Skin epidermis (tissue), 12 donors: ENCODE measurements around the gene KIAA1217.

Experiments used
- H3K27ac ChIP-seq, 21 experiments: fragments of 200-600 bp; sonication (generic) in 11 of 21; one replicate each; pipeline ENCODE4 v1.5.0; 2020; ENCODE audit warnings: mild to moderate bottlenecking in 3 of 21, inconsistent platforms in 2 of 21, moderate library complexity in 2 of 21
- H3K4me3 ChIP-seq, 7 experiments: fragments of 200-600 bp; sonication (generic) in 2 of 7; one replicate each; pipeline ENCODE4 v1.5.0; 2020; ENCODE audit warnings: inconsistent platforms in 2 of 7, mild to moderate bottlenecking in 2 of 7, moderate library complexity in 1 of 7

The KIAA1217 gene

GRCh38 chr10:24238519-24239247, 29.7 kb downstream of the KIAA1217 start:
- peak overlapping the region in 6 of 7 experiments; percentile 0 to 39 (median 22) for H3K4me3 ChIP-seq
- H3K27ac ChIP-seq = peak overlapping the region in 15 of 21 experiments; percentile 1 to 76 (median 55)

DNA sequence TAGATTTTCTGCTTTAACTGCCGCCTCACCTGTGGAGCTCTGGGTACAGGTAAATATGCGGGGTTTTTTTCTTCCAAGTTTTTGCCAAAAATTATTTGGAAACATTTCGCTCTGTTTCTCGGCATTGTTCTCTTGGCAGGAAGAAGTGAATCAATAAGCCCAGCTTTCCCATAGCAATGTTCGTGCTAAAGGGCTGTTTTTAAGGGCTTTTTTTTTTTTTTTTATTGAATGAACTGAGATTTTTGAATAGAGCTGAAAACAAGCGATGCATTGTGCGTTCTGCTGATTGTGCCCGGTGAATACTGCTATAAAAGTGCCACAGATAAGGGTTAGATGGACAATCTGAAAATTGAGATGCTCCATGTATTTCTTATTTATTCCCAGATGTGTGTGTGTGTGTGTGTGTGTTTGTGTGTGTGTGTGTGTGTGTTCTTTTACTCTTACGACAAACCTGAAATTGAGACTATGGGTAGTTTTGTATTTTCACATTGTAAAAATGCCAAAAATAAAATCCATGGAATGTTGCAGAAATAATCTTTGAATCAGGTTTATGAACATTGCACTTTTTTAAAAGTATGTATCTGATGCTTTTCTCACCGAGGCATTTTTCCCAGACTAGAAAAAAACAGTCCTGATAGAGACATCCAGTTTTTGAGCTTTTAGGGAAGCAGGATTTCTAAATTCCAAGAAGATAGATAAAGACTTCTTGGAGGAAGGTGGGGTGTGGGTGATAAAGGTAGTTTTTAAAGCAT, 30.5 kb downstream of the KIAA1217 start:
- Histone ChIP-seq H3K4me3 (peak overlapping the region; percentile 0 to 39 (median 19)), H3K27ac (peak overlapping the region in 17 of 21 experiments; percentile 1 to 76 (median 53))

- Histone ChIP-seq H3K4me3 (peak overlapping the region in 5 of 7 experiments; percentile 0 to 39 (median 25)), H3K27ac (peak overlapping the region in 15 of 21 experiments; percentile 1 to 76 (median 55))
Observed at GRCh38 chr10:24240041-24240751, 31.3 kb downstream of the KIAA1217 start.

DNA sequence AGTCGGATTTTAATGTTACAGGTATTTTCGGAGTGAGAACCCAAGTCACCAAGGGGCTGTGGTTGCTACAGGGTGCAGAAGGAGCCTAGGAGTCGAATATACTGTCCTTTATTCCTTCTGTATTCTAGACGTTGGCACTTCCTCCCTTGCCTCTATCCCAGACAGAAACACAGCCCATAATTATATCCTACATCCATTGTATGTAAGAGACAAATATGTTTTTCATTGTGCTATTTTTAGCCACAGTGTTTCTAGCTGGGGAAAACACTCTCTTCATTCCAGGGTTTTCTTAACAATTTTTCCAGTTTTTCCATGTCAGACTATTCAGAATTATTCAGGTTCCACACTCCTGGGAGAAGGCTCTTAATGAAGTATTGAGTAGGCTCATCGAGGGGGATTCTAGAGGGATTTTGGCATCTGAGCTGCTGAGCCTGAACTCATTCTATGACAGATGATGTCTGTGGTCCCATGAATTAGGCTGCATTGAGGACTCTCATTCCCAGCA, 32.6 kb downstream of the KIAA1217 start:
- H3K27ac ChIP-seq = peak overlapping the region in 7 of 21 experiments; percentile 0 to 72 (median 36)

GRCh38 chr10:24242562-24242961, 33.6 kb downstream of the KIAA1217 start:
- Histone ChIP-seq H3K27ac (no peak overlapping the region), H3K4me3 (no peak overlapping the region)

More for the DNA sequence above, 32.6 kb downstream of the KIAA1217 start:
- H3K4me3 ChIP-seq = no peak overlapping the region

- no peak overlapping the region for H3K27ac ChIP-seq
Observed at GRCh38 chr10:24246365-24246764, 37.4 kb downstream of the KIAA1217 start.

DNA sequence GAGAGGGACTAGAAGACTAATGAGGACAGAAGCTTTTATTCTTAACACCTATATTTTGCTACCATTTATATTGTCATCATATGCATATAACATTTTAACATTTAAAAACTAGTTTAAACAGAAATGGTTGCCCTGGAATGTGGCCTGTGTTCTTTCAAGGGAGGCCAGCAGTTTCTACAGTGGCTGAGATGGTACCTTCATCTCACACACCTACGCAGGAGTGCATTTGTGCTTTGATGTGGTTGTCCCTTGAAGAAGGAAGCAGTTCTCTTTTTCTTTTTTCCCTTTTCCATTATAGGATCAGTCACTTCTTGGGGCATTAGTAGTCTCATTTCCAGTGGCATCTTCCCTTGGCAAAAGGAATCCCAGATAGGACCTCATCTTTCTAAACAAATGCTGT, 38.9 kb downstream of the KIAA1217 start:
- H3K4me3 ChIP-seq = no peak overlapping the region
- no peak overlapping the region for H3K27ac ChIP-seq

More at GRCh38 chr10:24246365-24246764, 37.4 kb downstream of the KIAA1217 start:
- H3K4me3 ChIP-seq = no peak overlapping the region

- Histone ChIP-seq H3K27ac (peak overlapping the region in 16 of 21 experiments; percentile 4 to 74 (median 58)), H3K4me3 (no peak overlapping the region)
Observed at GRCh38 chr10:24249829-24250415, 41.0 kb downstream of the KIAA1217 start.

- no peak overlapping the region for H3K4me3 ChIP-seq
- peak overlapping the region in 10 of 21 experiments; percentile 11 to 73 (median 54) for H3K27ac ChIP-seq
Observed at GRCh38 chr10:24251547-24251946, 42.6 kb downstream of the KIAA1217 start.

- Histone ChIP-seq H3K27ac (peak overlapping the region in 13 of 21 experiments; percentile 5 to 88 (median 85)), H3K4me3 (no peak overlapping the region)
Observed at GRCh38 chr10:24254180-24254579, 45.2 kb downstream of the KIAA1217 start.

DNA sequence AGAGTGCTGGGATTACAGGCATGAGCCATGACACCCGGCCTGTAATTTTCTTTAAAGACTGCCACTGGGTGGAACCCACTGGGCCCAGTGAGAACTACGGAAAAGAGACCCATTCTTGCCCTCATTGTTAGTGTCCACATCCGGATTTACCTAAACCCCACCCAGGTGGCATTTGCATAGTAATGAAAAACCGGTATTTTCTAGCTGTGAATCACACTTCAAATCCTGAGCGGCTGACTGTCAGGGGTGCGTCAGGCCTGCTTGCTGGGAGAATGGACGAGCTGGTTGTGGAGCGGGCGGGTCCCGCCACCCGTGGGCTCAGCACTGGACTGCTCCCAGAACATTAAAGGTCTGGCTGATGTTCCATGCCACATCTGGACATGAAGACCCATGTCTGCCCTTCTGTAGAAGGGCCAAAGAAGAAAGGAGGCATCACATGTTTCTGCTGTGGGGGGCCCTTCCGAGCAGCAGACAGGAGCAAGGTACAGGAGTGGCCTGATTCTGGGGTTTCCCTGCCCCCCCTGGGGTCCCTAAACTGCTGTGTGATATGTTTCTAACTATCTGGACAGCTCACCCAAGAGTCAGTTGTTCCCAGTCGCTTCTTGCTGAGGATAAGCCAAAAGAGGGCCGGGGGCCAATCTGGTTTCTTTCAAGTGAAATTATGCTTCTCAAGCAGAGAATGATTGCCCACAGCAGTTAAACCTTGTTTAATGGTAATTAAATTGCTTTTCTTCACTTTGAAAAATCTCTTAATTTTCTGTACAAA, 46.4 kb downstream of the KIAA1217 start:
- peak overlapping the region in 6 of 7 experiments; percentile 18 to 30 (median 22) for H3K4me3 ChIP-seq
- peak overlapping the region in 20 of 21 experiments; percentile 54 to 90 (median 83) for H3K27ac ChIP-seq

- Histone ChIP-seq H3K27ac (peak overlapping the region in 19 of 21 experiments; percentile 68 to 90 (median 83)), H3K4me3 (peak overlapping the region in 6 of 7 experiments; percentile 18 to 30 (median 22))
Observed at GRCh38 chr10:24255881-24256311, 47.0 kb downstream of the KIAA1217 start.

- peak overlapping the region in 15 of 21 experiments; percentile 24 to 86 (median 71) for H3K27ac ChIP-seq
- H3K4me3 ChIP-seq = peak overlapping the region in 2 of 7 experiments; percentile 13 to 26
Observed at GRCh38 chr10:24256619-24257107, 47.7 kb downstream of the KIAA1217 start.

DNA sequence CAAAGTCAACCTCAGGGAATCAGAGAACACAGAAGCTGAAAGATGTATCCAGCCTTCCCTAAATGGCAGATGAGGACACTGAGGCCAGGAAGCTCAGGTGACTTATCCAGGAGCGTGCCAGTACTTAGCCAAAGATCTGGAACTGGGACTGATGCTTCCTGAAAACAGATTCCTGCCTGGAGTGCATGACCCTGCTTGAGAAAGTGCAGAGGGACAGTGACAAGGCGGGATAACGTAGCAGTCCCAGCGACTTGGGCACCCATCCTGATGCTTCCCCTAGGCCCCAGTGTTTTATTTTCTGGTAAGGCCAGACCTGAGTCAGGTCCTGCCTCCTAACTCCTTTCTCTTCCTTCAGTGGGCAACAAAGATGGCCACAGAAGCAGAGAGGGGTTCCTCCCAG, 48.6 kb downstream of the KIAA1217 start:
- peak overlapping the region in 7 of 21 experiments; percentile 17 to 85 (median 40) for H3K27ac ChIP-seq
- H3K4me3 ChIP-seq = no peak overlapping the region

DNA sequence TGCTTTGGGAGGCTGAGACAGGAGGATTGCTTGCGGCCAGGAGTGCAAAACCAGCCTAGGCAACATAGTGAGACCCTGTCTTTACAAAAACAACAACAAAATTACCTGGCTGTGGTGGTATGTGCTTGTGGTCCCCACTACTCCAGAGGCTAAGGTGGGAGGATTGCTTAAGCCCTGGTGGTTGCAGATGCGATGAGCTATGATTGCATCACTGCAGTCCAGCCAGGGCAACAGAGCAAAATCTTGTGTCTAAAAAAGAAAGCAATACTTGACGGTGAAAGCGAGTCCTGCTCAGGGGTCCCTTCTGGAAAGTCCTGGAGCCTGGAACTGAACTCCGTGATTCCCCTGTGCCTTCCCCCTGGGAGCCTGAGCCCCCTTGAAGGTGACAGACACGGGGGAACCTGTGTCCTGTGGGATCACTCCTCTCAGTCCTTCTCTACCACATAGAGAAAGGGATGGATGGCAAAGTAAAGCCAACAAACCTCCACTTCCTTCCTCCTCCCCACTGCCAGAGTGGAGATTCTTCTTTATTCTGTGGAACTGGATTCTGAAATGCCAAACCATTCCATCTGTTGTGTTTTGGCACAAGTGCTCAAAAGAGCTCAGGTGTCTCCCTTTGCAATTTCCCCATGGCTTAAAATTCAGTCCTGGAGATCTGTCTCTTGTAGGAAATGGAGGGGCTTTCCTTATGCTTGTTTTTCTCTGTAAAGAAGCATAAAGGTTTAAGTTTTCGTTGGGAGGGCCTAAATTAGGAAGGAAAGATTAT, 50.6 kb downstream of the KIAA1217 start:
- H3K27ac ChIP-seq = peak overlapping the region in 7 of 21 experiments; percentile 4 to 66 (median 26)

GRCh38 chr10:24261627-24262026, 52.7 kb downstream of the KIAA1217 start:
- H3K4me3 ChIP-seq = no peak overlapping the region
- H3K27ac ChIP-seq = peak overlapping the region in 1 of 21 experiments; percentile 0

More for the DNA sequence above, 50.6 kb downstream of the KIAA1217 start:
- no peak overlapping the region for H3K4me3 ChIP-seq

DNA sequence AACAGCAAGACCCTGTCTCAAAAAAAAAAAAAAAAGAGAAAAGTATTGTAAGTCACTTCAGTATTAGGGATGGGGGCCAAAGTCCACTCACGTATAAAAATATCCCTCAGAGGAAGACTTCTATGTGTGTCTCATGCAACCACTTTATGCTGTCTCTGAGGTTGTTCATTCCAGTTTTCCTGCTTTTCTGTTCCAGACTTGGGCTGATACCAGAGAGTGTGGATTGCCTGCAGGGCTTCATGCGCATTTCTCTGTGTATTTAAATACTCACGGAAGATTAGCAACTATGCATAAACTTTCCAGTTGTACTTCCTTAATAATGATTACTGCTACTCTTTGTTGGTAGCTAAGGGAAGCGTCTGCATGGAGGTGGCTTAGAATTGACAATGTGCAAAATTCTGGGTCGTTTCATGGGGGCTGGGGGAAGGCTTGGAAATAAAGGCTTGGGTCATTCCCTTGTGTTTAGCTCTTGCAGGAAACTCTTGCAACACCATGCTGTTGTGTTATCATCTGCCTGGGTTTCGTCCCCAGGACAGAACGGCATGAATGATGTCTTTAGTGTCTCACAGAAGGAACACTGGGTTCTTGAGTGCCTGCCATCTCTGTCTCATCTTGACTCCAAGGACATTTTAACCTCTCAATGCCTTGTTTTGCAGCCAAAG, 54.1 kb downstream of the KIAA1217 start:
- H3K27ac ChIP-seq = peak overlapping the region in 6 of 21 experiments; percentile 38 to 62 (median 46)
- no peak overlapping the region for H3K4me3 ChIP-seq
